GM23338 (cell line): Measurements from ENCODE around the gene DYNC2H1. TPM values are rescaled to one million over a fixed set of nuclear protein-coding genes. Genes with fewer than 3 reads are reported as not detected.

Experiments used
- ATAC-seq: fragments of 200-7000 bp; cut with Tn5 transposase; 3 replicates; pipeline ENCODE4 v1.9.1; 2020
- DNase-seq: peaks from one replicate; pipeline ENCODE4 v3.0.0-alpha.2; 2015; ENCODE audit warnings: low spot score
- H2AFZ ChIP-seq: fragments of 200-600 bp; sonication (generic); 2 replicates; pipeline ENCODE4 v1.8.0; 2016; ENCODE audit warnings: antibody characterized with exemption, mild to moderate bottlenecking, moderate library complexity
- H3F3A ChIP-seq: fragments of 200-600 bp; sonication (generic); replicated peaks from 2 replicates; pipeline ENCODE4 v1.8.0; 2017; ENCODE audit warnings: antibody characterized with exemption, mixed run types, low read depth
- H3K27ac ChIP-seq: fragments of 200-600 bp; sonication (generic); 2 replicates; pipeline ENCODE4 v1.6.1; 2016; ENCODE audit warnings: low read depth
- H3K27me3 ChIP-seq: fragments of 200-600 bp; sonication (generic); 2 replicates; pipeline ENCODE4 v1.8.0; 2016; ENCODE audit warnings: mild to moderate bottlenecking, mixed run types, moderate library complexity; ENCODE audit not compliant: insufficient read depth
- H3K36me3 ChIP-seq: fragments of 200-600 bp; sonication (generic); 2 replicates; pipeline ENCODE4 v1.8.0; 2016; ENCODE audit warnings: mild to moderate bottlenecking; ENCODE audit not compliant: insufficient read depth
- H3K4me1 ChIP-seq: fragments of 200-600 bp; sonication (generic); 2 replicates; pipeline ENCODE4 v1.8.0; 2016; ENCODE audit warnings: mild to moderate bottlenecking, moderate library complexity; ENCODE audit not compliant: insufficient read depth
- H3K4me2 ChIP-seq: fragments of 200-600 bp; sonication (generic); 2 replicates; pipeline ENCODE4 v1.7.1; 2017; ENCODE audit warnings: mixed run types
- H3K4me3 ChIP-seq: fragments of 200-600 bp; sonication (generic); 2 replicates; pipeline ENCODE4 v1.6.1; 2016; ENCODE audit warnings: mixed run types
- H3K79me2 ChIP-seq: fragments of 200-600 bp; sonication (generic); replicated peaks from 2 replicates; pipeline ENCODE4 v1.8.0; 2017; ENCODE audit warnings: mild to moderate bottlenecking; ENCODE audit not compliant: insufficient read depth
- H3K9me2 ChIP-seq: fragments of 200-600 bp; sonication (generic); 2 replicates; pipeline ENCODE4 v1.8.0; 2017; ENCODE audit not compliant: insufficient read depth
- H4K20me1 ChIP-seq: fragments of 200-600 bp; sonication (generic); replicated peaks from 2 replicates; pipeline ENCODE4 v1.8.0; 2017; ENCODE audit warnings: mild to moderate bottlenecking; ENCODE audit not compliant: insufficient read depth
- H3K27ac Mint-ChIP-seq: 2 replicates; pipeline ENCODE4 v1.8.0; 2020; ENCODE audit warnings: inconsistent platforms, mild to moderate bottlenecking, moderate library complexity, mixed read lengths
- H3K27me3 Mint-ChIP-seq: 3 replicates; pipeline ENCODE4 v1.8.0; 2022; ENCODE audit warnings: low read depth, mild to moderate bottlenecking, moderate library complexity, mixed read lengths, inconsistent platforms; ENCODE audit not compliant: insufficient read depth, poor library complexity
- H3K36me3 Mint-ChIP-seq: 3 replicates; pipeline ENCODE4 v1.8.0; 2021; ENCODE audit warnings: low read depth, mild to moderate bottlenecking, inconsistent platforms, moderate library complexity, mixed read lengths
- H3K4me1 Mint-ChIP-seq: 3 replicates; pipeline ENCODE4 v1.8.0; 2020; ENCODE audit warnings: mild to moderate bottlenecking, inconsistent platforms, mixed read lengths
- H3K4me3 Mint-ChIP-seq: 3 replicates; pipeline ENCODE4 v1.8.0; 2021; ENCODE audit warnings: moderate library complexity, mild to moderate bottlenecking, inconsistent platforms, mixed read lengths
- H3K9me3 Mint-ChIP-seq: 3 replicates; pipeline ENCODE4 v1.8.0; 2020; ENCODE audit warnings: moderate library complexity, mild to moderate bottlenecking, inconsistent platforms, mixed read lengths
- CREB1 ChIP-seq: fragments of 250-450 bp; sonication (Bioruptor Pico); IDR thresholded peaks from 2 replicates; pipeline ENCODE4 v1.5.0; 2020; ENCODE audit warnings: low read depth, mild to moderate bottlenecking, moderate library complexity
- ETS1 ChIP-seq: IDR thresholded peaks from 2 replicates; pipeline ENCODE4 v1.6.1; 2016; ENCODE audit warnings: antibody characterized with exemption
- EZH2 ChIP-seq: fragments of 200-600 bp; sonication (generic); IDR thresholded peaks from one replicate; pipeline ENCODE4 v1.8.0; 2017; ENCODE audit warnings: antibody characterized with exemption, mild to moderate bottlenecking, low read depth; ENCODE audit not compliant: unreplicated experiment
- EZH2phosphoT487 ChIP-seq: fragments of 200-600 bp; sonication (generic); IDR thresholded peaks from one replicate; pipeline ENCODE4 v1.8.1; 2018; ENCODE audit warnings: antibody characterized with exemption; ENCODE audit not compliant: unreplicated experiment
- JUNB ChIP-seq: IDR thresholded peaks from one replicate; pipeline ENCODE4 v1.6.1; 2016; ENCODE audit warnings: antibody characterized with exemption; ENCODE audit not compliant: unreplicated experiment
- NANOG ChIP-seq: IDR thresholded peaks from 2 replicates; pipeline ENCODE4 v1.6.1; 2016; ENCODE audit warnings: antibody characterized with exemption, borderline replicate concordance
- ZNF114 ChIP-seq: fragments of 250-450 bp; sonication (Bioruptor Pico); IDR thresholded peaks from 2 replicates; pipeline ENCODE4 v1.5.0; 2020; ENCODE audit warnings: mild to moderate bottlenecking, moderate library complexity
- ZNF331 ChIP-seq: fragments of 250-450 bp; sonication (Bioruptor Pico); IDR thresholded peaks from 2 replicates; pipeline ENCODE4 v1.5.0; 2020; ENCODE audit warnings: low read depth, mild to moderate bottlenecking, moderate library complexity
- polyA plus RNA-seq: library from polyadenylated mRNA; unstranded; fragments of >200 nt; fragmentation: Nextera tagmentation; extraction: Ambion mirVana; gene quantifications from 2 replicates; pipeline ENCODE4 v1.2.1, GENCODE V29; 2016
- total RNA-seq: library from RNA; depleted of rRNA; stranded (reverse); fragments of >200 nt; shearing (Covaris generic); gene quantifications from 2 replicates; pipeline ENCODE4 v1.2.3, GENCODE V29; 2014
- TF ChIP-seq, protein P1 (sequence below): IDR thresholded peaks from one replicate; pipeline ENCODE4 v1.6.1; 2018; ENCODE audit warnings: antibody characterized with exemption; ENCODE audit not compliant: unreplicated experiment
- TF ChIP-seq, protein P2 (sequence below): fragments of 250-450 bp; sonication (Bioruptor Pico); IDR thresholded peaks from 2 replicates; pipeline ENCODE4 v1.5.0; 2020; ENCODE audit warnings: mild to moderate bottlenecking, moderate library complexity

DYNC2H1 gene
- total and polyA plus RNA-seq, 2 experiments from 2014 or later, result 19.3 to 22.5 TPM

DNA sequence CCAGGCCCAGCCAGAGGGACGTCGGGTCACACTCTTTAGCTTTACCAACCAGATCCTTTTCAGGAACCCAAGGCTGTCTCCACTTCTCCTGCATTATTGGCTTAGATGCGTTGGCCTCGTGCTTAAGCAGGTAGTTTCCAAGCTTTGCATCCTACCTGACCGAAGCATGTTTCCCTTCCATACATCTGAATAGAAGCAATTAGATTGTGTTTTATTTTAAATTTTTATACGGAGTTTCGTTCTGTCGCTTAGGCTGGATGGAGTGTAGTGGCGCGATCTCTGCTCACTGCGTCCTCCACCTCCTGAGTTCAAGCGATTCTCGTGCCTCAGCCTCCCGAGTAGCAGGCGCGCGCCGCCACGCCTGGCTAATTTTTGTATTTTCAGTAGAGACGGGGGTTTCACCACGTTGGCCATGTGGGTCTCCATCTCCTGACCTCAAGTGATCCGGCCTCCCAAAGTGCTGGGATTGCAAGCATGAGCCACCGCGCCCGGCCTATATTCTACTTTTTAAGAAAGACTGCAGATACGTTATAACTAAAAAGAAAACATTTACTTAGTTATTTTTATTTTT is 677 bp downstream of the DYNC2H1 start:
- Histone ChIP-seq H3K79me2 (peaks cover 4% of the 10 kb centered on the region; the same call in 1 of the 2 replicates), H3K4me3 (peak overlapping the region; percentile 89), H3K4me2 (peak overlapping the region; percentile 86), H3K27me3 (no peaks in the 10 kb centered on the region), H2AFZ (peak overlapping the region; percentile 95), H4K20me1 (no peaks in the 10 kb centered on the region), H3F3A (no peaks in the 10 kb centered on the region), H3K9me2 (no peaks in the 10 kb centered on the region), H3K27ac (no peak overlapping the region), H3K36me3 (no peaks in the 10 kb centered on the region), H3K4me1 (peaks cover 8% of the 10 kb centered on the region; the same call in 1 of the 2 replicates)
- H3K27me3 Mint-ChIP-seq, result peaks cover 7% of the 10 kb centered on the region
- peaks cover 11% of the 10 kb centered on the region; the same call in 2 of the 3 replicates for H3K36me3 Mint-ChIP-seq
- H3K4me1 Mint-ChIP-seq, result peaks cover 11% of the 10 kb centered on the region; the same call in 2 of the 3 replicates
- H3K4me3 Mint-ChIP-seq, result peak overlapping the region; percentile 94
- no peak for TF ChIP-seq ETS1
- TF ChIP-seq ZNF331 (CRISPR knock-in tag), result no peak
- no peak for TF ChIP-seq EZH2phosphoT487
- no peak for TF ChIP-seq CREB1 (CRISPR knock-in tag)
- H3K9me3 Mint-ChIP-seq, result no peaks in the 10 kb centered on the region
- ATAC-seq, result peak; percentile 22
- DNase-seq, result no peak
- H3K27ac Mint-ChIP-seq, result peak overlapping the region; percentile 82

- ATAC-seq, result no peak
- H3K9me3 Mint-ChIP-seq, result no peaks in the 10 kb centered on the region
- peak overlapping the region; percentile 86 for H3K4me2 ChIP-seq
- TF ChIP-seq NANOG (no peak), JUNB (no peak), ZNF114 (no peak), EZH2 (no peak), CREB1 (CRISPR knock-in tag) (no peak)
- TF ChIP-seq, protein P1, sequence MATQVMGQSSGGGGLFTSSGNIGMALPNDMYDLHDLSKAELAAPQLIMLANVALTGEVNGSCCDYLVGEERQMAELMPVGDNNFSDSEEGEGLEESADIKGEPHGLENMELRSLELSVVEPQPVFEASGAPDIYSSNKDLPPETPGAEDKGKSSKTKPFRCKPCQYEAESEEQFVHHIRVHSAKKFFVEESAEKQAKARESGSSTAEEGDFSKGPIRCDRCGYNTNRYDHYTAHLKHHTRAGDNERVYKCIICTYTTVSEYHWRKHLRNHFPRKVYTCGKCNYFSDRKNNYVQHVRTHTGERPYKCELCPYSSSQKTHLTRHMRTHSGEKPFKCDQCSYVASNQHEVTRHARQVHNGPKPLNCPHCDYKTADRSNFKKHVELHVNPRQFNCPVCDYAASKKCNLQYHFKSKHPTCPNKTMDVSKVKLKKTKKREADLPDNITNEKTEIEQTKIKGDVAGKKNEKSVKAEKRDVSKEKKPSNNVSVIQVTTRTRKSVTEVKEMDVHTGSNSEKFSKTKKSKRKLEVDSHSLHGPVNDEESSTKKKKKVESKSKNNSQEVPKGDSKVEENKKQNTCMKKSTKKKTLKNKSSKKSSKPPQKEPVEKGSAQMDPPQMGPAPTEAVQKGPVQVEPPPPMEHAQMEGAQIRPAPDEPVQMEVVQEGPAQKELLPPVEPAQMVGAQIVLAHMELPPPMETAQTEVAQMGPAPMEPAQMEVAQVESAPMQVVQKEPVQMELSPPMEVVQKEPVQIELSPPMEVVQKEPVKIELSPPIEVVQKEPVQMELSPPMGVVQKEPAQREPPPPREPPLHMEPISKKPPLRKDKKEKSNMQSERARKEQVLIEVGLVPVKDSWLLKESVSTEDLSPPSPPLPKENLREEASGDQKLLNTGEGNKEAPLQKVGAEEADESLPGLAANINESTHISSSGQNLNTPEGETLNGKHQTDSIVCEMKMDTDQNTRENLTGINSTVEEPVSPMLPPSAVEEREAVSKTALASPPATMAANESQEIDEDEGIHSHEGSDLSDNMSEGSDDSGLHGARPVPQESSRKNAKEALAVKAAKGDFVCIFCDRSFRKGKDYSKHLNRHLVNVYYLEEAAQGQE, result no peak
- TF ChIP-seq, protein P2, sequence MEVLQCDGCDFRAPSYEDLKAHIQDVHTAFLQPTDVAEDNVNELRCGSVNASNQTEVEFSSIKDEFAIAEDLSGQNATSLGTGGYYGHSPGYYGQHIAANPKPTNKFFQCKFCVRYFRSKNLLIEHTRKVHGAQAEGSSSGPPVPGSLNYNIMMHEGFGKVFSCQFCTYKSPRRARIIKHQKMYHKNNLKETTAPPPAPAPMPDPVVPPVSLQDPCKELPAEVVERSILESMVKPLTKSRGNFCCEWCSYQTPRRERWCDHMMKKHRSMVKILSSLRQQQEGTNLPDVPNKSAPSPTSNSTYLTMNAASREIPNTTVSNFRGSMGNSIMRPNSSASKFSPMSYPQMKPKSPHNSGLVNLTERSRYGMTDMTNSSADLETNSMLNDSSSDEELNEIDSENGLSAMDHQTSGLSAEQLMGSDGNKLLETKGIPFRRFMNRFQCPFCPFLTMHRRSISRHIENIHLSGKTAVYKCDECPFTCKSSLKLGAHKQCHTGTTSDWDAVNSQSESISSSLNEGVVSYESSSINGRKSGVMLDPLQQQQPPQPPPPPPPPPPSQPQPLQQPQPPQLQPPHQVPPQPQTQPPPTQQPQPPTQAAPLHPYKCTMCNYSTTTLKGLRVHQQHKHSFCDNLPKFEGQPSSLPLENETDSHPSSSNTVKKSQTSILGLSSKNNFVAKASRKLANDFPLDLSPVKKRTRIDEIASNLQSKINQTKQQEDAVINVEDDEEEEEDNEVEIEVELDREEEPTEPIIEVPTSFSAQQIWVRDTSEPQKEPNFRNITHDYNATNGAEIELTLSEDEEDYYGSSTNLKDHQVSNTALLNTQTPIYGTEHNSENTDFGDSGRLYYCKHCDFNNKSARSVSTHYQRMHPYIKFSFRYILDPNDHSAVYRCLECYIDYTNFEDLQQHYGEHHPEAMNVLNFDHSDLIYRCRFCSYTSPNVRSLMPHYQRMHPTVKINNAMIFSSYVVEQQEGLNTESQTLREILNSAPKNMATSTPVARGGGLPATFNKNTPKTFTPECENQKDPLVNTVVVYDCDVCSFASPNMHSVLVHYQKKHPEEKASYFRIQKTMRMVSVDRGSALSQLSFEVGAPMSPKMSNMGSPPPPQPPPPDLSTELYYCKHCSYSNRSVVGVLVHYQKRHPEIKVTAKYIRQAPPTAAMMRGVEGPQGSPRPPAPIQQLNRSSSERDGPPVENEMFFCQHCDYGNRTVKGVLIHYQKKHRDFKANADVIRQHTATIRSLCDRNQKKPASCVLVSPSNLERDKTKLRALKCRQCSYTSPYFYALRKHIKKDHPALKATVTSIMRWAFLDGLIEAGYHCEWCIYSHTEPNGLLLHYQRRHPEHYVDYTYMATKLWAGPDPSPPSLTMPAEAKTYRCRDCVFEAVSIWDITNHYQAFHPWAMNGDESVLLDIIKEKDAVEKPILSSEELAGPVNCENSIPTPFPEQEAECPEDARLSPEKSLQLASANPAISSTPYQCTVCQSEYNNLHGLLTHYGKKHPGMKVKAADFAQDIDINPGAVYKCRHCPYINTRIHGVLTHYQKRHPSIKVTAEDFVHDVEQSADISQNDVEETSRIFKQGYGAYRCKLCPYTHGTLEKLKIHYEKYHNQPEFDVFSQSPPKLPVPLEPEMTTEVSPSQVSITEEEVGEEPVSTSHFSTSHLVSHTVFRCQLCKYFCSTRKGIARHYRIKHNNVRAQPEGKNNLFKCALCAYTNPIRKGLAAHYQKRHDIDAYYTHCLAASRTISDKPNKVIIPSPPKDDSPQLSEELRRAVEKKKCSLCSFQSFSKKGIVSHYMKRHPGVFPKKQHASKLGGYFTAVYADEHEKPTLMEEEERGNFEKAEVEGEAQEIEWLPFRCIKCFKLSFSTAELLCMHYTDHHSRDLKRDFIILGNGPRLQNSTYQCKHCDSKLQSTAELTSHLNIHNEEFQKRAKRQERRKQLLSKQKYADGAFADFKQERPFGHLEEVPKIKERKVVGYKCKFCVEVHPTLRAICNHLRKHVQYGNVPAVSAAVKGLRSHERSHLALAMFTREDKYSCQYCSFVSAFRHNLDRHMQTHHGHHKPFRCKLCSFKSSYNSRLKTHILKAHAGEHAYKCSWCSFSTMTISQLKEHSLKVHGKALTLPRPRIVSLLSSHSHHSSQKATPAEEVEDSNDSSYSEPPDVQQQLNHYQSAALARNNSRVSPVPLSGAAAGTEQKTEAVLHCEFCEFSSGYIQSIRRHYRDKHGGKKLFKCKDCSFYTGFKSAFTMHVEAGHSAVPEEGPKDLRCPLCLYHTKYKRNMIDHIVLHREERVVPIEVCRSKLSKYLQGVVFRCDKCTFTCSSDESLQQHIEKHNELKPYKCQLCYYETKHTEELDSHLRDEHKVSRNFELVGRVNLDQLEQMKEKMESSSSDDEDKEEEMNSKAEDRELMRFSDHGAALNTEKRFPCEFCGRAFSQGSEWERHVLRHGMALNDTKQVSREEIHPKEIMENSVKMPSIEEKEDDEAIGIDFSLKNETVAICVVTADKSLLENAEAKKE (CRISPR knock-in tag), result no peak
Observed at GRCh38 chr11:103110391-103110790, 1.2 kb downstream of the DYNC2H1 start.

More at GRCh38 chr11:103110391-103110790, 1.2 kb downstream of the DYNC2H1 start:
- peaks cover 4% of the 10 kb centered on the region; the same call in 1 of the 2 replicates for H3K79me2 ChIP-seq
- H3F3A ChIP-seq, result no peaks in the 10 kb centered on the region
- peaks cover 8% of the 10 kb centered on the region; the same call in 1 of the 2 replicates for H3K4me1 ChIP-seq
- Mint-ChIP-seq H3K4me3 (peak overlapping the region; percentile 94), H3K27me3 (peaks cover 7% of the 10 kb centered on the region), H3K4me1 (peaks cover 11% of the 10 kb centered on the region; the same call in 2 of the 3 replicates), H3K36me3 (peaks cover 13% of the 10 kb centered on the region; the same call in 2 of the 3 replicates), H3K27ac (no peak overlapping the region)
- 0 out of 2 replicates have a peak, but pooled peaks cover 2% of the 10 kb centered on the region for H3K36me3 ChIP-seq
- no peak overlapping the region for H2AFZ ChIP-seq
- no peaks in the 10 kb centered on the region for H3K27me3 ChIP-seq
- no peak for DNase-seq
- no peaks in the 10 kb centered on the region for H4K20me1 ChIP-seq
- peak overlapping the region; percentile 89 for H3K4me3 ChIP-seq
- H3K27ac ChIP-seq, result no peak overlapping the region
- H3K9me2 ChIP-seq, result no peaks in the 10 kb centered on the region
